ENCODE results near the gene SAFB2.

SAFB2 gene

GRCh38 chr19:5621311-5621944 lies 1.1 kb downstream of the SAFB2 start:
- no peaks in the 10 kb centered on the region for H3K9me3 ChIP-seq (ENCODE audit: control insufficient read depth, insufficient read depth, low read length)
- no peak overlapping the region for H3K27ac ChIP-seq (ENCODE audit: low read depth, low read length)
- peak overlapping the region; percentile 76 for H3K4me2 ChIP-seq (ENCODE audit: low read length)
- H3K9me2 ChIP-seq (replicated peaks; ENCODE audit: control insufficient read depth, low read length) = no peaks in the 10 kb centered on the region
- H3K4me1 ChIP-seq (ENCODE audit: control insufficient read depth, low read length) = peaks cover 39% of the 10 kb centered on the region
- no peaks in the 10 kb centered on the region; the same call in 1 of the 2 replicates for H3K27me3 ChIP-seq (ENCODE audit: control insufficient read depth, low read length)
- TF ChIP-seq EZH2phosphoT487 (IDR thresholded peaks at IDR 0.05; ENCODE audit: borderline replicate concordance, low read length) = no peak
- TF ChIP-seq CTCF (IDR thresholded peaks at IDR 0.05; ENCODE audit: low read depth, low read length, poor library complexity, severe bottlenecking) = no peak
- peaks cover 96% of the 10 kb centered on the region for H3K36me3 ChIP-seq (ENCODE audit: control insufficient read depth, low read length)
- peaks cover 52% of the 10 kb centered on the region for H4K20me1 ChIP-seq (ENCODE audit: control insufficient read depth, insufficient read depth, low read depth, low read length)
- H3K79me2 ChIP-seq (ENCODE audit: control insufficient read depth, low read length) = peaks cover 96% of the 10 kb centered on the region
- peaks cover 3% of the 10 kb centered on the region; the same call in 1 of the 2 replicates for H3F3A ChIP-seq (ENCODE audit: control insufficient read depth, insufficient read depth)
- H3K4me3 ChIP-seq (ENCODE audit: low read length) = peak overlapping the region; percentile 97

- H3K79me2 ChIP-seq (ENCODE audit: control insufficient read depth, low read length) = peaks cover 90% of the 10 kb centered on the region
- peaks cover 3% of the 10 kb centered on the region; the same call in 1 of the 2 replicates for H3F3A ChIP-seq (ENCODE audit: control insufficient read depth, insufficient read depth)
- H3K4me3 ChIP-seq (ENCODE audit: low read length) = peak overlapping the region; percentile 97; the same call in 1 of the 2 replicates
- H3K27ac ChIP-seq (ENCODE audit: low read depth, low read length) = no peak overlapping the region
- H3K4me2 ChIP-seq (ENCODE audit: low read length) = peak overlapping the region; percentile 76
- no peaks in the 10 kb centered on the region for H3K9me3 ChIP-seq (ENCODE audit: control insufficient read depth, insufficient read depth, low read length)
- H3K9me2 ChIP-seq (replicated peaks; ENCODE audit: control insufficient read depth, low read length) = no peaks in the 10 kb centered on the region
- H4K20me1 ChIP-seq (ENCODE audit: control insufficient read depth, insufficient read depth, low read depth, low read length) = peaks cover 41% of the 10 kb centered on the region
- no peaks in the 10 kb centered on the region; the same call in 1 of the 2 replicates for H3K27me3 ChIP-seq (ENCODE audit: control insufficient read depth, low read length)
- peaks cover 24% of the 10 kb centered on the region for H3K4me1 ChIP-seq (ENCODE audit: control insufficient read depth, low read length)
- H3K36me3 ChIP-seq (ENCODE audit: control insufficient read depth, low read length) = peaks cover 96% of the 10 kb centered on the region
- TF ChIP-seq CTCF (IDR thresholded peaks at IDR 0.05; ENCODE audit: low read depth, low read length, poor library complexity, severe bottlenecking) (no peak), EZH2phosphoT487 (IDR thresholded peaks at IDR 0.05; ENCODE audit: borderline replicate concordance, low read length) (no peak)
Measured at GRCh38 chr19:5619946-5620345, 2.6 kb downstream of the SAFB2 start.

GRCh38 chr19:5618591-5618990 lies 4.0 kb downstream of the SAFB2 start:
- Histone ChIP-seq H3K4me1 (ENCODE audit: control insufficient read depth, low read length) (peaks cover 18% of the 10 kb centered on the region), H3K9me3 (ENCODE audit: control insufficient read depth, insufficient read depth, low read length) (no peaks in the 10 kb centered on the region), H3K27ac (ENCODE audit: low read depth, low read length) (no peak overlapping the region), H4K20me1 (ENCODE audit: control insufficient read depth, insufficient read depth, low read depth, low read length) (peaks cover 36% of the 10 kb centered on the region), H3K36me3 (ENCODE audit: control insufficient read depth, low read length) (peaks cover 96% of the 10 kb centered on the region), H3K79me2 (ENCODE audit: control insufficient read depth, low read length) (peaks cover 87% of the 10 kb centered on the region), H3K27me3 (ENCODE audit: control insufficient read depth, low read length) (no peaks in the 10 kb centered on the region; the same call in 1 of the 2 replicates), H3K4me3 (ENCODE audit: low read length) (no peak overlapping the region), H3K9me2 (replicated peaks; ENCODE audit: control insufficient read depth, low read length) (no peaks in the 10 kb centered on the region), H3F3A (ENCODE audit: control insufficient read depth, insufficient read depth) (peaks cover 3% of the 10 kb centered on the region; the same call in 1 of the 2 replicates), H3K4me2 (ENCODE audit: low read length) (no peak overlapping the region)
- TF ChIP-seq EZH2phosphoT487 (IDR thresholded peaks at IDR 0.05; ENCODE audit: borderline replicate concordance, low read length) (no peak), CTCF (IDR thresholded peaks at IDR 0.05; ENCODE audit: low read depth, low read length, poor library complexity, severe bottlenecking) (no peak)
